GM12878 (cell line): ENCODE measurements around the gene METTL17. TPM values are rescaled to one million over a fixed set of nuclear protein-coding genes. Genes with fewer than 3 reads are reported as not detected.

ENCODE experiments used
- ATAC-seq: fragments of 200-7000 bp; cut with Tn5 transposase; 3 replicates; pipeline ENCODE4 v1.9.1; 2020; ENCODE audit warnings: mild to moderate bottlenecking, moderate library complexity
- BruUV-seq: library from RNA; stranded (reverse); fragments of 400-500 nt; replicated peaks from 2 replicates; lab custom pipeline; 2021; lab: Mats Ljungman, UMichigan
- CTCF ChIA-PET: fragments of 300-600 bp; sonication (Branson Sonifier 250); formaldehyde crosslinking; extraction: SDS; loops from one replicate; lab custom pipeline; 2021; ENCODE audit warnings: inconsistent platforms; lab: Yijun Ruan, JAX
- POLR2A ChIA-PET: fragments of 350-600 bp; formaldehyde crosslinking; extraction: SDS; loops from one replicate; lab custom pipeline; 2021; ENCODE audit warnings: inconsistent platforms; lab: Charles Lee
- RAD21 ChIA-PET: fragments of 300-600 bp; sonication (Branson Sonifier 250); formaldehyde crosslinking; loops from one replicate; lab custom pipeline; 2023; ENCODE audit warnings: antibody characterized with exemption; ENCODE audit not compliant: unreplicated experiment; lab: Charles Lee
- SMC1A ChIA-PET: fragments of 300-600 bp; sonication (Branson Sonifier 250); formaldehyde crosslinking; loops from one replicate; lab custom pipeline; 2023; ENCODE audit not compliant: unreplicated experiment, uncharacterized antibody; lab: Charles Lee
- DNase-seq: peaks from one replicate; pipeline ENCODE4 v3.0.0-alpha.2; 2011; ENCODE audit warnings: low read depth, low spot score
- FAIRE-seq: peaks from 3 replicates; lab custom pipeline; 2011; peaks lifted over from hg19 to GRCh38; lab: Jason Lieb, UNC
- H2AFZ ChIP-seq: 2 replicates; pipeline ENCODE4 v1.6.0; 2011; ENCODE audit warnings: low read depth, low read length, control low read depth; ENCODE audit not compliant: control insufficient read depth
- H3K27ac ChIP-seq: 2 replicates; pipeline ENCODE4 v1.5.1; 2011; ENCODE audit warnings: control low read depth; ENCODE audit not compliant: control insufficient read depth, insufficient read depth
- H3K27me3 ChIP-seq, 2 experiments: replicated peaks in 1 of 2; 2 replicates each; pipeline versions ENCODE4 v1.6.0 to v1.6.1; 2011; ENCODE audit warnings: low read length in 1 of 2; ENCODE audit not compliant: control insufficient read depth in 2 of 2, insufficient read depth in 2 of 2
- H3K36me3 ChIP-seq, 2 experiments: 2 replicates each; pipeline ENCODE4 v1.5.1; 2011; ENCODE audit warnings: low read length in 1 of 2; ENCODE audit not compliant: control insufficient read depth in 2 of 2, insufficient read depth in 2 of 2
- H3K4me1 ChIP-seq: 2 replicates; pipeline ENCODE4 v1.6.1; 2011; ENCODE audit warnings: mild to moderate bottlenecking, low read length, moderate library complexity, mixed read lengths; ENCODE audit not compliant: control insufficient read depth, insufficient read depth
- H3K4me2 ChIP-seq: 2 replicates; pipeline ENCODE4 v1.6.0; 2011; ENCODE audit warnings: control low read depth; ENCODE audit not compliant: control insufficient read depth, insufficient read depth
- H3K4me3 ChIP-seq: fragments of 200-600 bp; sonication (generic); 2 replicates; pipeline ENCODE4 v1.5.1; 2016
- H3K79me2 ChIP-seq: 2 replicates; pipeline ENCODE4 v1.6.0; 2011; ENCODE audit warnings: low read length; ENCODE audit not compliant: control insufficient read depth, insufficient read depth
- H3K9ac ChIP-seq: 2 replicates; pipeline ENCODE4 v1.8.0; 2011; ENCODE audit warnings: low read length, control low read depth, mixed read lengths; ENCODE audit not compliant: control insufficient read depth, insufficient read depth
- H3K9me3 ChIP-seq: replicated peaks from 3 replicates; pipeline ENCODE4 v1.5.1; 2011; ENCODE audit warnings: mild to moderate bottlenecking, low read length; ENCODE audit not compliant: control insufficient read depth, insufficient read depth
- H4K20me1 ChIP-seq: 2 replicates; pipeline ENCODE4 v1.6.0; 2011; ENCODE audit not compliant: control insufficient read depth, insufficient read depth
- CREB1 ChIP-seq: IDR thresholded peaks from 2 replicates; pipeline ENCODE4 v1.6.1; 2012; ENCODE audit warnings: low read depth, mild to moderate bottlenecking, inconsistent platforms
- NR2C2 ChIP-seq: IDR thresholded peaks from 2 replicates; pipeline ENCODE4 v1.6.1; 2011; ENCODE audit warnings: borderline replicate concordance, low read depth; ENCODE audit not compliant: control insufficient read depth, insufficient read length
- NR2F1 ChIP-seq: fragments of 450-650 bp; conservative IDR thresholded peaks from 2 replicates; pipeline ENCODE4 v1.6.1; 2017; ENCODE audit warnings: mild to moderate bottlenecking
- RAD51 ChIP-seq: fragments of 450-650 bp; IDR thresholded peaks from 2 replicates; pipeline ENCODE4 v1.6.1; 2016; ENCODE audit warnings: moderate library complexity, mild to moderate bottlenecking, inconsistent platforms
- SIN3A ChIP-seq: IDR thresholded peaks from 2 replicates; pipeline ENCODE4 v1.6.1; 2012; ENCODE audit warnings: low read depth, low read length, improper control_type of control experiment
- SRF ChIP-seq, 2 experiments: IDR thresholded peaks; 2 replicates each; pipeline ENCODE4 v1.6.1; 2011; ENCODE audit warnings: low read depth in 2 of 2, low read length in 2 of 2, mild to moderate bottlenecking in 1 of 2, moderate library complexity in 1 of 2
- WGBS: methylation state at CpG from one replicate; pipeline ENCODE4 v1.1.6; 2016; ENCODE audit warnings: low lambda C conversion rate; ENCODE audit not compliant: insufficient replicate concordance, insufficient coverage; ENCODE audit errors: missing lambda C conversion rate; 5-methylcytosine and 5-hydroxymethylcytosine counted together
- in situ Hi-C: fragments of 300-500 bp; cut with MboI; formaldehyde crosslinking; loops from 9 replicates; pipeline ENCODE4 v1.14.3; 2018; ENCODE audit warnings: mixed read lengths
- intact Hi-C: fragments of 100-400 bp; cut with micrococcal nuclease; formaldehyde crosslinking; loops from one replicate; pipeline ENCODE4 v1.14.2; 2022; ENCODE audit not compliant: unreplicated experiment
- polyA plus RNA-seq, 11 experiments: library from polyadenylated mRNA; depleted of rRNA in 4 of 11; unstranded in 6 of 11; stranded (reverse) in 5 of 11; fragments of >200 nt; fragmentation: Nextera tagmentation in 4 of 11; fragmentation: Illumina TruSeq in 1 of 11; extraction: Ambion mirVana in 4 of 11; extraction: Trizol in 1 of 11; gene quantifications; 1 replicate in 1 of 11; 2 replicates in 10 of 11; pipeline versions ENCODE4 v1.2.1 to v1.2.3, GENCODE V29; 2011 to 2016; ENCODE audit warnings: inconsistent platforms in 2 of 11, missing spikeins in 2 of 11, low read depth in 1 of 11
- total RNA-seq, 4 experiments: library from RNA; depleted of rRNA in 3 of 4; stranded (reverse); fragments of >200 nt in 3 of 4; fragmentation: Illumina TruSeq in 1 of 4; extraction: Trizol in 1 of 4; gene quantifications; 2 replicates each; pipeline versions ENCODE4 v1.2.1 to v1.2.3, GENCODE V29; 2013 to 2021
- TF ChIP-seq, protein P1 (sequence below): fragments of 450-650 bp; IDR thresholded peaks from 2 replicates; pipeline ENCODE4 v1.6.1; 2017; ENCODE audit warnings: antibody characterized with exemption, mild to moderate bottlenecking, moderate library complexity
- TF ChIP-seq, protein P2 (sequence below): fragments of 450-650 bp; formaldehyde crosslinking; IDR thresholded peaks from 2 replicates; pipeline ENCODE4 v1.4.0; 2022; ENCODE audit warnings: mild to moderate bottlenecking, moderate library complexity
- TF ChIP-seq, protein P3 (sequence below): fragments of 450-650 bp; IDR thresholded peaks from 2 replicates; pipeline ENCODE4 v1.6.1; 2016; ENCODE audit warnings: mild to moderate bottlenecking, moderate library complexity, borderline replicate concordance
- TF ChIP-seq, protein P4 (sequence below): fragments of 450-650 bp; conservative IDR thresholded peaks from 2 replicates; pipeline ENCODE4 v1.6.1; 2017; ENCODE audit warnings: mild to moderate bottlenecking, moderate library complexity

Gene METTL17
- total and polyA plus RNA-seq, 10 of the 15 experiments (the other 5 are each of a cell fraction or from before 2014, with no cell fraction given), result 70.4 to 130 (median 97.5) TPM

DNA sequence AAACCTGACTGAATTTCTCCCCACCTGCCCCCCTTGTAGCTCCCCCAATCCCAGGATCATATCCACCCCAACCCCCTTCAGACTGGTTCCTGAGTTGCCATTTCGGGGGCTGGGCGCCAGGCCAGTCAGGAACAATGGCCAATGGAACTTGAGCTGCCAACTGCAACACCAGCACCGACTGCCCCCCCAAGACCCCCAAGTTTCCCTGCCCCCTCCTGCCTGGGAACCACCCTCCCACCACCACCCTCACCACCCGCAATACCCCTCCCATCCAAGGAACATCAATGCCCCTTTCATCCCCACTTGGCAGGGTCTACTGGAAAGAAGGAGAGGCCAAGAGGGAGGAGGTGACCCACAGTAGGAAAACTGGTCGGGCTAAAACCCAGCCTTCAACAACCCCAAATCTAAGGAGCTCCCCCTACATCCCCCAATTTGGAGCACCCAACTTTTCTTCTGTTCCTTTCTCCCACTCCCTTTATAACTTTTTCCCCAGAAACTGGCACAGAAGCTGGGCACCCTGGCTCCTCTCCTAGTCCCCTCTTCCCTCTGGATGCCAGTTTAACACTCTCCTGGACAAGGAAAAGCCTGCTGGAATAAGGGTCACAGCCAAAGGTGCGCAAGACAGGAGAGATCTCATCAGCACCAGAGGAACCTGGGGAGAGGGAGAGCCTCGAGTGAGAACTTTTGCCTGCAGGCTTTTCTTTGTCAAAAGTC, 36.7 kb downstream of the METTL17 start:
- ChIA-PET POLR2A (interaction anchor here (0.6 kb wide), 1 partner anchor 178 kb away, joined by 4 read pairs; no protein-coding TSS in a partner anchor), CTCF (interaction anchor here (1.2 kb wide), 1 partner anchor 12 kb away, joined by 6 read pairs; no protein-coding TSS in a partner anchor), SMC1A (interaction anchor here (1.6 kb wide), 1 partner anchor 12 kb away, joined by 3 read pairs; no protein-coding TSS in a partner anchor), RAD21 (no interaction called here)
- Histone ChIP-seq H3K36me3 (no peaks in the 10 kb centered on the region), H3K79me2 (no peaks in the 10 kb centered on the region), H4K20me1 (no peaks in the 10 kb centered on the region), H3K9me3 (no peaks in the 10 kb centered on the region), H3K4me3 (no peak overlapping the region), H3K27ac (no peak overlapping the region), H3K27me3 (peaks cover 15 to 23% of the 10 kb centered on the region in 2 experiments), H2AFZ (no peak overlapping the region), H3K4me2 (no peak overlapping the region), H3K9ac (no peak overlapping the region), H3K4me1 (peaks cover 4% of the 10 kb centered on the region; the same call in 1 of the 2 replicates)
- BruUV-seq, result no TSS peak
- in situ Hi-C loops (no loop called here), intact Hi-C loops (no loop called here)
- 46% methylated on average over 7 of the region's 7 CpGs for WGBS
- DNase-seq (no peak), ATAC-seq (no peak), FAIRE-seq (no peak)
- TF ChIP-seq RAD51, result no peak
- no peak for TF ChIP-seq NR2F1
- no peak for TF ChIP-seq SIN3A
- TF ChIP-seq, protein P1, sequence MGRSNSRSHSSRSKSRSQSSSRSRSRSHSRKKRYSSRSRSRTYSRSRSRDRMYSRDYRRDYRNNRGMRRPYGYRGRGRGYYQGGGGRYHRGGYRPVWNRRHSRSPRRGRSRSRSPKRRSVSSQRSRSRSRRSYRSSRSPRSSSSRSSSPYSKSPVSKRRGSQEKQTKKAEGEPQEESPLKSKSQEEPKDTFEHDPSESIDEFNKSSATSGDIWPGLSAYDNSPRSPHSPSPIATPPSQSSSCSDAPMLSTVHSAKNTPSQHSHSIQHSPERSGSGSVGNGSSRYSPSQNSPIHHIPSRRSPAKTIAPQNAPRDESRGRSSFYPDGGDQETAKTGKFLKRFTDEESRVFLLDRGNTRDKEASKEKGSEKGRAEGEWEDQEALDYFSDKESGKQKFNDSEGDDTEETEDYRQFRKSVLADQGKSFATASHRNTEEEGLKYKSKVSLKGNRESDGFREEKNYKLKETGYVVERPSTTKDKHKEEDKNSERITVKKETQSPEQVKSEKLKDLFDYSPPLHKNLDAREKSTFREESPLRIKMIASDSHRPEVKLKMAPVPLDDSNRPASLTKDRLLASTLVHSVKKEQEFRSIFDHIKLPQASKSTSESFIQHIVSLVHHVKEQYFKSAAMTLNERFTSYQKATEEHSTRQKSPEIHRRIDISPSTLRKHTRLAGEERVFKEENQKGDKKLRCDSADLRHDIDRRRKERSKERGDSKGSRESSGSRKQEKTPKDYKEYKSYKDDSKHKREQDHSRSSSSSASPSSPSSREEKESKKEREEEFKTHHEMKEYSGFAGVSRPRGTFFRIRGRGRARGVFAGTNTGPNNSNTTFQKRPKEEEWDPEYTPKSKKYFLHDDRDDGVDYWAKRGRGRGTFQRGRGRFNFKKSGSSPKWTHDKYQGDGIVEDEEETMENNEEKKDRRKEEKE, result no peak
- no peak for TF ChIP-seq NR2C2
- TF ChIP-seq CREB1, result no peak
- TF ChIP-seq, protein P2, sequence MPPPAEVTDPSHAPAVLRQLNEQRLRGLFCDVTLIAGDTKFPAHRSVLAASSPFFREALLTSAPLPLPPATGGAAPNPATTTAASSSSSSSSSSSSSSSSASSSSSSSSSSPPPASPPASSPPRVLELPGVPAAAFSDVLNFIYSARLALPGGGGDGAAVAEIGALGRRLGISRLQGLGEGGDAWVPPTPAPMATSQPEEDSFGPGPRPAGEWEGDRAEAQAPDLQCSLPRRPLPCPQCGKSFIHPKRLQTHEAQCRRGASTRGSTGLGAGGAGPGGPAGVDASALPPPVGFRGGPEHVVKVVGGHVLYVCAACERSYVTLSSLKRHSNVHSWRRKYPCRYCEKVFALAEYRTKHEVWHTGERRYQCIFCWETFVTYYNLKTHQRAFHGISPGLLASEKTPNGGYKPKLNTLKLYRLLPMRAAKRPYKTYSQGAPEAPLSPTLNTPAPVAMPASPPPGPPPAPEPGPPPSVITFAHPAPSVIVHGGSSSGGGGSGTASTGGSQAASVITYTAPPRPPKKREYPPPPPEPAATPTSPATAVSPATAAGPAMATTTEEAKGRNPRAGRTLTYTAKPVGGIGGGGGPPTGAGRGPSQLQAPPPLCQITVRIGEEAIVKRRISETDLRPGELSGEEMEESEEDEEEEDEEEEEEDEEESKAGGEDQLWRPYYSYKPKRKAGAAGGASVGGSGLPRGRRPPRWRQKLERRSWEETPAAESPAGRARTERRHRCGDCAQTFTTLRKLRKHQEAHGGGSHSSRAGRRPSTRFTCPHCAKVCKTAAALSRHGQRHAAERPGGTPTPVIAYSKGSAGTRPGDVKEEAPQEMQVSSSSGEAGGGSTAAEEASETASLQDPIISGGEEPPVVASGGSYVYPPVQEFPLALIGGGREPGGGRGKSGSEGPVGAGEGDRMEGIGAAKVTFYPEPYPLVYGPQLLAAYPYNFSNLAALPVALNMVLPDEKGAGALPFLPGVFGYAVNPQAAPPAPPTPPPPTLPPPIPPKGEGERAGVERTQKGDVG (CRISPR knock-in tag), result no peak
- no peak for TF ChIP-seq SRF (IDR thresholded peaks at IDR 0.05; ENCODE audit: low read depth in 2 of 2, low read length in 2 of 2)
- TF ChIP-seq, protein P3, sequence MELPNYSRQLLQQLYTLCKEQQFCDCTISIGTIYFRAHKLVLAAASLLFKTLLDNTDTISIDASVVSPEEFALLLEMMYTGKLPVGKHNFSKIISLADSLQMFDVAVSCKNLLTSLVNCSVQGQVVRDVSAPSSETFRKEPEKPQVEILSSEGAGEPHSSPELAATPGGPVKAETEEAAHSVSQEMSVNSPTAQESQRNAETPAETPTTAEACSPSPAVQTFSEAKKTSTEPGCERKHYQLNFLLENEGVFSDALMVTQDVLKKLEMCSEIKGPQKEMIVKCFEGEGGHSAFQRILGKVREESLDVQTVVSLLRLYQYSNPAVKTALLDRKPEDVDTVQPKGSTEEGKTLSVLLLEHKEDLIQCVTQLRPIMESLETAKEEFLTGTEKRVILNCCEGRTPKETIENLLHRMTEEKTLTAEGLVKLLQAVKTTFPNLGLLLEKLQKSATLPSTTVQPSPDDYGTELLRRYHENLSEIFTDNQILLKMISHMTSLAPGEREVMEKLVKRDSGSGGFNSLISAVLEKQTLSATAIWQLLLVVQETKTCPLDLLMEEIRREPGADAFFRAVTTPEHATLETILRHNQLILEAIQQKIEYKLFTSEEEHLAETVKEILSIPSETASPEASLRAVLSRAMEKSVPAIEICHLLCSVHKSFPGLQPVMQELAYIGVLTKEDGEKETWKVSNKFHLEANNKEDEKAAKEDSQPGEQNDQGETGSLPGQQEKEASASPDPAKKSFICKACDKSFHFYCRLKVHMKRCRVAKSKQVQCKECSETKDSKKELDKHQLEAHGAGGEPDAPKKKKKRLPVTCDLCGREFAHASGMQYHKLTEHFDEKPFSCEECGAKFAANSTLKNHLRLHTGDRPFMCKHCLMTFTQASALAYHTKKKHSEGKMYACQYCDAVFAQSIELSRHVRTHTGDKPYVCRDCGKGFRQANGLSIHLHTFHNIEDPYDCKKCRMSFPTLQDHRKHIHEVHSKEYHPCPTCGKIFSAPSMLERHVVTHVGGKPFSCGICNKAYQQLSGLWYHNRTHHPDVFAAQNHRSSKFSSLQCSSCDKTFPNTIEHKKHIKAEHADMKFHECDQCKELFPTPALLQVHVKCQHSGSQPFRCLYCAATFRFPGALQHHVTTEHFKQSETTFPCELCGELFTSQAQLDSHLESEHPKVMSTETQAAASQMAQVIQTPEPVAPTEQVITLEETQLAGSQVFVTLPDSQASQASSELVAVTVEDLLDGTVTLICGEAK, result no peak
- TF ChIP-seq, protein P4, sequence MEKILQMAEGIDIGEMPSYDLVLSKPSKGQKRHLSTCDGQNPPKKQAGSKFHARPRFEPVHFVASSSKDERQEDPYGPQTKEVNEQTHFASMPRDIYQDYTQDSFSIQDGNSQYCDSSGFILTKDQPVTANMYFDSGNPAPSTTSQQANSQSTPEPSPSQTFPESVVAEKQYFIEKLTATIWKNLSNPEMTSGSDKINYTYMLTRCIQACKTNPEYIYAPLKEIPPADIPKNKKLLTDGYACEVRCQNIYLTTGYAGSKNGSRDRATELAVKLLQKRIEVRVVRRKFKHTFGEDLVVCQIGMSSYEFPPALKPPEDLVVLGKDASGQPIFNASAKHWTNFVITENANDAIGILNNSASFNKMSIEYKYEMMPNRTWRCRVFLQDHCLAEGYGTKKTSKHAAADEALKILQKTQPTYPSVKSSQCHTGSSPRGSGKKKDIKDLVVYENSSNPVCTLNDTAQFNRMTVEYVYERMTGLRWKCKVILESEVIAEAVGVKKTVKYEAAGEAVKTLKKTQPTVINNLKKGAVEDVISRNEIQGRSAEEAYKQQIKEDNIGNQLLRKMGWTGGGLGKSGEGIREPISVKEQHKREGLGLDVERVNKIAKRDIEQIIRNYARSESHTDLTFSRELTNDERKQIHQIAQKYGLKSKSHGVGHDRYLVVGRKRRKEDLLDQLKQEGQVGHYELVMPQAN, result no peak
